Fibroblast of pulmonary artery (primary cell): ENCODE data around the gene TTC16.
A peak's percentile ranks its signal among the peaks of the same experiment; 100 is the strongest.

Source experiments
- DNase-seq: peaks from one replicate; pipeline ENCODE4 v3.0.0-alpha.2; 2010; ENCODE audit warnings: low read depth
- H3K4me3 ChIP-seq: replicated peaks from 2 replicates; pipeline ENCODE4 v1.5.1; 2011; ENCODE audit warnings: low read depth, mild to moderate bottlenecking, control low read depth, low read length, moderate library complexity
- TF ChIP-seq, protein P1 (sequence below): IDR thresholded peaks from 2 replicates; pipeline ENCODE4 v1.5.1; 2011; ENCODE audit warnings: mild to moderate bottlenecking, control low read depth, low read length, inconsistent platforms; ENCODE audit errors: missing control alignments

TTC16 gene

DNA sequence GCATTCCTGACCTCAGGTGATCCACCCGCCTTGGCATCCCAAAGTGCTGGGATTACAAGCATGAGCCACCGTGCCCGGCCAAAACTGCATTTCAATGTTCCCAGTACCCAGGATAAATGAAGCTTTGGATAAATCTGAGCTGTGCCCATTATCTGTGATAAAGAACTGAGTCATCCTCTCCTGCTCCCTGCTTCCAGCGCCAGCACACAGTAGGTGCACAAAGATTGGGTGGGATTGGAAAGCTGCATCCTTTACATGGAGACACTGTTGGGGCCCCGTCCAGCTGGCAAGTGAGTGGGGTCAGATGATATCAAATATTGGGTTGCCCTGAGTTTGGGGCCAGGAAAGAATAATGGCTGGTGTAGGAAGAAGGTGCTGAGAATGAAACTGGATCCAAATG lies 45.2 kb downstream of the TTC16 start:
- TF ChIP-seq, protein P1, sequence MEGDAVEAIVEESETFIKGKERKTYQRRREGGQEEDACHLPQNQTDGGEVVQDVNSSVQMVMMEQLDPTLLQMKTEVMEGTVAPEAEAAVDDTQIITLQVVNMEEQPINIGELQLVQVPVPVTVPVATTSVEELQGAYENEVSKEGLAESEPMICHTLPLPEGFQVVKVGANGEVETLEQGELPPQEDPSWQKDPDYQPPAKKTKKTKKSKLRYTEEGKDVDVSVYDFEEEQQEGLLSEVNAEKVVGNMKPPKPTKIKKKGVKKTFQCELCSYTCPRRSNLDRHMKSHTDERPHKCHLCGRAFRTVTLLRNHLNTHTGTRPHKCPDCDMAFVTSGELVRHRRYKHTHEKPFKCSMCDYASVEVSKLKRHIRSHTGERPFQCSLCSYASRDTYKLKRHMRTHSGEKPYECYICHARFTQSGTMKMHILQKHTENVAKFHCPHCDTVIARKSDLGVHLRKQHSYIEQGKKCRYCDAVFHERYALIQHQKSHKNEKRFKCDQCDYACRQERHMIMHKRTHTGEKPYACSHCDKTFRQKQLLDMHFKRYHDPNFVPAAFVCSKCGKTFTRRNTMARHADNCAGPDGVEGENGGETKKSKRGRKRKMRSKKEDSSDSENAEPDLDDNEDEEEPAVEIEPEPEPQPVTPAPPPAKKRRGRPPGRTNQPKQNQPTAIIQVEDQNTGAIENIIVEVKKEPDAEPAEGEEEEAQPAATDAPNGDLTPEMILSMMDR, result no peak
- DNase-seq, result no peak

DNA sequence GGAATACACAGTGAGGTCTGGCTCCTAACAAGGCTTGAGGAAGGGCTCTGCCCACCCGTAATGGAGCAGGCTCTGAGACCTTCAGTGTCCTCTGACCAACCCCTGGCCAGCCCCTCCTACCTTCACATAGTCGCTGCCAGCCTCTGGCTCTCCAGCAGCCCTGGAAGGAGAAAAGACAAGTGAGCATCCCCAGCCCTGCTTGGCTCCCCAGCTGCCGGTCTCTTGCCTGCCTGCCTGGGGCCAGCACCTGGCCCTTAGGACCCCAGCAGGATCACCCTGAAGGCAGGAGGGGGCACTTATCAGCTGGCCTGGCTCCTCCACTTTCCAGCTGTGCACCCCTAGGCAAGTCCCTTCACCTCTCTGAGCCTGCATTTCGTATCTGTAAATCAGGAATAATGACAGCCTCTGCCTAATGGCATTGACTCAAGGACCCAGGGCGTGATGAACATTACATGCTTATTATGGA lies 45.6 kb downstream of the TTC16 start:
- H3K4me3 ChIP-seq, result no peak overlapping the region
- no peak for DNase-seq
- TF ChIP-seq, protein P1, result no peak

More for the DNA sequence above, 45.2 kb downstream of the TTC16 start:
- no peak overlapping the region for H3K4me3 ChIP-seq

DNA sequence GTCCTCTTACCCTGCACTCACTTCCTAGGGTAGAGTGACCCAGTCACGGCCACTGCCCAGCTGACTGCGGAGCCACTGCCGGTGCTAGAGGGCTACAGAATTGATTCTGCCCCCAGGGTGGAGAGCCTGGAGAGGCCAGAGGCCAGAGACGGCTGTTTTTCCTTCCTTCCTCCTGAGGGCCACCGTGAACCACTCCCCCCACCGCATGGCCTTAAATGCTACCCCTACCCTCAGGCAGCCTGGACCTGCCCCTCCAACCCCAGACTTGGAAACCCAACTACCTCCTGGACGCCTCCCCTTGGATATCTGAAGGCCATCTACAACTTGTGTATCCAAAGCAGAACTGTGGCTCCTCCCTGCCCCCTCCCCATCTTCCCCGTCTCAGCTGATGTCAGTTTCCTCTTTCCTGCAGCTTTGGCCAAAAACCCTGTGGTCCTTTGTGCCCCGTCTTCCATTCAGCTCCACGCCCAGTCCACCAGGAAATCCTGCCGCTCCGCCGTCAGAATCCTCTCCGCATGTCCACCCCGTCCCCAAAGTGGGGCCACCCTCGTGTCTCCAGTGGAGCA lies 46.3 kb downstream of the TTC16 start:
- no peak for DNase-seq
- H3K4me3 ChIP-seq, result no peak overlapping the region
- TF ChIP-seq, protein P1, result no peak

DNA sequence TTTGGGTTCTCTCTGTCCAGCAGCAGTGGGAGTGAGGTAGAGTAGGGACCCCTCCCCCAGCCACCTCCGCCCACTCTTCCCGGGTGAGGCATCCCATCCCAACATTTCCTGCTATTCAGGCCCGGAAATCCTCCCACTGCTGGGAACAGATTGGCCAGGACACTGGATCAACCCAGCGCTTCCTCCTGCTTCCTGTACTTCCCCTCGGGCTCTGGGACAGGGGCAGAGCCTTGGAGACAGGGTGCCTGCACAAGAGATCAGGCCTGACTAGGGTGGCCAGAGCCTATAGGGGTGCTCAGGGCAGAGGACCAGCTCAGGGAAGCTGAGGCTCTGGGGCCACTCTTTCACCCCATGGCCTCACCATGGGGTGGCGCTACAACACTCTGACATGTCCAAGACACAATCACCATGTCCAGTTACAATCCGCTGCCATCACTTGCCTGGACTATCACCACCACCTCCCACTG lies 48.1 kb downstream of the TTC16 start:
- DNase-seq, result peak; percentile 83
- TF ChIP-seq, protein P1, result peak; percentile 46
- H3K4me3 ChIP-seq, result no peak overlapping the region

DNA sequence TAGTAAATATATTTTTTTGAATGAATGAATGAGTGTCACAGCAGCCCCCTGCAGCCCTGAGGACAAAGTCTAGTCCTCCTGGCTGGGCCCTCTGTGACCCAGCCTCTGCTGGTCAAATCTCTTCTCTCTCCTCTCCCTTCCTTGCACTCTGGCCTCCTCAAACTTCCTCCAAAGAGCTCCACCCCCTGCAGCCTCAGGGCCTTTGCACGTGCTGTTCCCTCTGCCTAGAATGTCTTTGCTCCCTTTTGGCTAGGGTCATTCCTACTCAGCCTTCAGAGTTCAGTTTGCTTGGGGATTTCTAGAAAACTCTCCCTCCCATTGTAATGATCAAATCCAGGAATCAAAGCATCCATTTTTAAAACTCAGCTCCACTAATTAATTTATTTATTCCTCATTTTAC lies 49.5 kb downstream of the TTC16 start:
- TF ChIP-seq, protein P1, result no peak
- H3K4me3 ChIP-seq, result no peak overlapping the region
- no peak for DNase-seq

DNA sequence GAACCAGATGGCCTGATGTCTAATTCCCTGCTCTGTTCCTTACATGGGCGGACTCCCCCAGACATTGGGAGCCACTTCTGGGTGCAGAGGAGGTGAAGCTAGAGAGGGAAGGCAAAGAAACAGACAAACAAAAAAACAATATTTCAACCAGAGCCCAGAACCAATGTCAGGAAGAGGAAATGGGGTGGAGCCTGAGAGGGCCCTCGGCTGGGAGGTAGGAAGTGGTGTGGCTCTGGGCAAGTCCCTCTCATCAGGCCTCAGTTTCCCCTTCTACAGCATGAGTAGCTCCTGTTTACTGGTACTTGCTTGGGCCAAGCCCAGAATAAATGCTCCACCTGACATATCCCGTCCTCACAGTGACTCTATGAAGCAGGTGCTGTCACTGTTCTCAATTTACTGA lies 51.5 kb downstream of the TTC16 start:
- no peak for DNase-seq
- H3K4me3 ChIP-seq, result no peak overlapping the region
- TF ChIP-seq, protein P1, result no peak

DNA sequence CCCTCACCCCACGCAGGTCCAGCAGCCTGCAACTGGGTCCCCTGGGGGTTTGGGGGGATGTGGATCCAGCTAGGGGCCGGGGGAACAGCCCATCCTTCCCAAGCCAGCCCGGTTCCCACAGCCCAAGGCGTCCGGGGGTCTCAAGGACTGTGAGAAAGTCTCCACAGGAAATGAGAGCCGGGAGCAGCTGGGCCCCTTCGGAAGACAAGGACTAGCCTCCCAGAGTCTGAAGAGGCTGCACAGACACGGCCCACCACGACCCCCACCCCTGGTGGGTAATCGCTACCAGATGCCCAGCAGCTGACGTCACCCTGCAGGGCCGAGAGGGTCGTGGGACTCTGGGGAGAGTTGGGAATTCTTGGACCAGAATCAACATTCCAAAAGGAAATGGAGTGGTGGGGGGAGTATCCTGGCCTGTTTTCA lies 52.0 kb downstream of the TTC16 start:
- H3K4me3 ChIP-seq, result no peak overlapping the region
- DNase-seq, result peak; percentile 41
- TF ChIP-seq, protein P1, result no peak
